Measurements from ENCODE around the gene DNTTIP2. TPM values are rescaled to one million over a fixed set of nuclear protein-coding genes. Genes with fewer than 3 reads are reported as not detected.

DNTTIP2 gene
- total and polyA plus RNA-seq, 11 donors = 17.7 to 55.8 (median 39.1) TPM

DNA sequence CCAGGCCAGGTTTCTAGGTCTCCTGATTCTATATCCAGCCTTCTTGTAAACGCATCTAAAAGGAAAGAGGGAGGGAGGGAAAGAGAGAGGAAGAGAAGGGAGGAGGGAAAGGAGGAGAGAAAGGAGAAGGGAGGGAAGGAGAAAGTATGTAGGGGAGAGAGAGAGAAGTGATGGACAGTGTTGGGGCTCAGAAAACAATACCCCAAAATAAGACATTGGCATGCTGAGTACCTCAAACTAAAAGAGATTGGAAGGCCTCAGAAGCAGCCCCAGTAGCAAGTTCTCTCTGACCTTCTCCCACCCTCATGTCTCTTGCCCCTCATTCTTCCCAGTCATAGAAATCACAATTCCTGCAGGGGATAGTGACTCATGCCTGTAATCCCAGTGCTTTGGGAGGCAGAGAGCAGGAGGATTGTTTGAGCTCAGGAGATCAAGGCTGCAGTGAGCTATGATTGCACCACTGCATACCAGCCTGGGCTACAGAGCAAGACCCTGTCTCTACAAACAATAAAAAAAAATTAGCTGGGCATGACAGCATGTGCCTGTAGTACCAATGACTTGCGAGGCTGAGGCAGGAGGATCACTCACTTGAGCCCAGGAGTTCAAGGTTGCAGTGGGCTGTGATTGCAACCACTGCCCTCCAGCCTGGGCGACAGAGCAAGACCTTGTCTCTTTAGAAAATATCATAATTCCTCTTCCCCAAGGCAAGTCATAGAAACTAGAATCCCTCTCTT lies 51.2 kb downstream of the DNTTIP2 start:
- Histone ChIP-seq H3K4me1 (no peaks in the 10 kb centered on the region), H3K36me3 (no peaks in the 10 kb centered on the region), H3K9me3 (peaks cover 0 to 3% (median 0%) of the 10 kb centered on the region in 12 donors), H3K27me3 (no peaks in the 10 kb centered on the region), H3K27ac (no peak overlapping the region), H3K4me3 (no peak overlapping the region)
- TF ChIP-seq, protein P1, sequence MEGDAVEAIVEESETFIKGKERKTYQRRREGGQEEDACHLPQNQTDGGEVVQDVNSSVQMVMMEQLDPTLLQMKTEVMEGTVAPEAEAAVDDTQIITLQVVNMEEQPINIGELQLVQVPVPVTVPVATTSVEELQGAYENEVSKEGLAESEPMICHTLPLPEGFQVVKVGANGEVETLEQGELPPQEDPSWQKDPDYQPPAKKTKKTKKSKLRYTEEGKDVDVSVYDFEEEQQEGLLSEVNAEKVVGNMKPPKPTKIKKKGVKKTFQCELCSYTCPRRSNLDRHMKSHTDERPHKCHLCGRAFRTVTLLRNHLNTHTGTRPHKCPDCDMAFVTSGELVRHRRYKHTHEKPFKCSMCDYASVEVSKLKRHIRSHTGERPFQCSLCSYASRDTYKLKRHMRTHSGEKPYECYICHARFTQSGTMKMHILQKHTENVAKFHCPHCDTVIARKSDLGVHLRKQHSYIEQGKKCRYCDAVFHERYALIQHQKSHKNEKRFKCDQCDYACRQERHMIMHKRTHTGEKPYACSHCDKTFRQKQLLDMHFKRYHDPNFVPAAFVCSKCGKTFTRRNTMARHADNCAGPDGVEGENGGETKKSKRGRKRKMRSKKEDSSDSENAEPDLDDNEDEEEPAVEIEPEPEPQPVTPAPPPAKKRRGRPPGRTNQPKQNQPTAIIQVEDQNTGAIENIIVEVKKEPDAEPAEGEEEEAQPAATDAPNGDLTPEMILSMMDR (IDR thresholded peaks at IDR 0.05) = no peak
- TF ChIP-seq POLR2A (IDR thresholded peaks at IDR 0.05) = no peak
- intact Hi-C loops (cut with DNase I) = loop anchor here in 1 of 10 donors (5.0 kb wide), 1 partner anchor 405 kb away; no protein-coding TSS in a partner anchor
- 89 to 95% (median 93%) methylated on average over 3 of the region's 3 CpGs for WGBS, 4 donors
- DNase-seq (no peak), ATAC-seq (no peak)

DNA sequence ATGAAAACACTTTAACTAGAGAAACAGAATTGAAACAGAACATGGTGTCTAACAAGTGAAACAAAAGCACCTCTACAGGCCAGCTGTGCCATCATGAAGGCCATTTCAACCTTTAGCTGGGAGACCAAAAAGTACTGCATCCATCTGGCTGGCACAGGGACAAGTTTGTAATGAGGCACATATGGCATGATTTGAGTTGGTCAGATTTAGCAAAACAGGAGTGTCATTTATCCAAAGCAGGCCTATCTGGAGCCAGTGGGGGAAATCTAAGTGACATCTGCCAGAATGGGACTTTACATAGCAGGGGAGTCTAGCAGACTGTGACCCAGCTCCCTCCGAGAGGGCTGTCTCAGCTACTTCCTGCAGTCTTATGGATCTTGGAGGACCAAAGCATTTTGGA lies 51.9 kb downstream of the DNTTIP2 start:
- H3K27ac ChIP-seq = no peak overlapping the region
- TF ChIP-seq POLR2A (IDR thresholded peaks at IDR 0.05) = no peak
- TF ChIP-seq, protein P1 (IDR thresholded peaks at IDR 0.05) = no peak
- intact Hi-C loops (cut with DNase I) = loop anchor here in 1 of 10 donors (5.0 kb wide), 1 partner anchor 405 kb away; no protein-coding TSS in a partner anchor
- ATAC-seq (no peak), DNase-seq (no peak)
- H3K4me1 ChIP-seq = no peaks in the 10 kb centered on the region
- H3K27me3 ChIP-seq = no peaks in the 10 kb centered on the region
- no peak overlapping the region for H3K4me3 ChIP-seq
- no peaks in the 10 kb centered on the region for H3K36me3 ChIP-seq
- WGBS, 4 donors = 86 to 100% (median 94%) methylated on average over 1 of the region's 1 CpG
- no peaks in the 10 kb centered on the region for H3K9me3 ChIP-seq

DNA sequence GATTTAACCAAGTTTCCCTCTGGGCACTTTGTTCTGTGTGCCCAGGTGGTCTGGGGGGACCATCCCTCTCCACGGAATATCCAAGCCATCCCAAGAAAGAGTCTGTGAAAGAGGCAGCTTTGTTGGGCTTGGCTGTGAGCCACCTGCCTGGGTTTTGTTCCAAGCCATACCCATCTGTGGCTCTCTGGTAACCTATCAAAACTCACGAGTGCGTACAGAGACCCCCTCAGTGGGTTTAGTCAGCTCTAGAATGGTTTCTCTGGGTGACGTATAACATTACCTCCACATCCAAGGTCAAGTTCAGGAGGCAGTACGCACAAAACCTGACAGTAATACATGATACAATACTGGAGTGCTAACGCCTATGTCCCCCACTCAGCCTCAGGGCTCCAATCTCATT lies 54.2 kb downstream of the DNTTIP2 start:
- WGBS, 4 donors = 83 to 94% (median 89%) methylated on average over 3 to 6 of the region's 6 CpGs
- intact Hi-C loops (cut with DNase I) = loop anchor here in 1 of 10 donors (5.0 kb wide), 1 partner anchor 403 kb away; no protein-coding TSS in a partner anchor

More for the DNA sequence above, 54.2 kb downstream of the DNTTIP2 start:
- TF ChIP-seq POLR2A (IDR thresholded peaks at IDR 0.05) = no peak
- TF ChIP-seq, protein P1 (IDR thresholded peaks at IDR 0.05) = no peak
- Histone ChIP-seq H3K4me3 (no peak overlapping the region), H3K9me3 (no peaks in the 10 kb centered on the region), H3K27ac (no peak overlapping the region), H3K36me3 (no peaks in the 10 kb centered on the region), H3K27me3 (no peaks in the 10 kb centered on the region), H3K4me1 (peaks cover 0 to 4% (median 0%) of the 10 kb centered on the region in 12 donors)
- DNase-seq (no peak), ATAC-seq (no peak)
